Measurements from ENCODE around the gene YAF2.
"Not testable (repeated sequence)": the region's sequence is repeated elsewhere in the genome, so short reads cannot be mapped to it uniquely, and the experiment has no call there.

YAF2 gene

GRCh38 chr12:42255221-42255865, 17.3 kb upstream of the YAF2 start:
- no peak for DNase-seq (ENCODE audit: low read depth in 2 of 3, low spot score in 1 of 3)

GRCh38 chr12:42252645-42253044, 14.6 kb upstream of the YAF2 start:
- not testable (repeated sequence) for DNase-seq (ENCODE audit: low read depth in 2 of 3, low spot score in 1 of 3)

GRCh38 chr12:42249033-42249432, 11.0 kb upstream of the YAF2 start:
- not testable (repeated sequence) for DNase-seq (ENCODE audit: low read depth in 2 of 3, low spot score in 1 of 3)

GRCh38 chr12:42240131-42240750, 2.2 kb upstream of the YAF2 start:
- DNase-seq (ENCODE audit: low read depth in 2 of 3, low spot score in 1 of 3), result no peak

- no peak for DNase-seq (ENCODE audit: low read depth in 2 of 3, low spot score in 1 of 3)
Observed at GRCh38 chr12:42237853-42238239, 202 bp downstream of the YAF2 start.

GRCh38 chr12:42237052-42237852, 796 bp downstream of the YAF2 start:
- peak; percentile 44 to 62 (median 50) for DNase-seq (ENCODE audit: low read depth in 2 of 3, low spot score in 1 of 3)

GRCh38 chr12:42236017-42236416, 2.0 kb downstream of the YAF2 start:
- DNase-seq (ENCODE audit: low read depth in 2 of 3, low spot score in 1 of 3), result no peak

- DNase-seq (ENCODE audit: low read depth in 2 of 3, low spot score in 1 of 3), result no peak
Observed at GRCh38 chr12:42235426-42235825, 2.6 kb downstream of the YAF2 start.

- no peak for DNase-seq (ENCODE audit: low read depth in 2 of 3, low spot score in 1 of 3)
Observed at GRCh38 chr12:42234970-42235369, 3.1 kb downstream of the YAF2 start.

- not testable (repeated sequence) for DNase-seq (ENCODE audit: low read depth in 2 of 3, low spot score in 1 of 3)
Observed at GRCh38 chr12:42227525-42227924, 10.5 kb downstream of the YAF2 start.

- not testable (repeated sequence) for DNase-seq (ENCODE audit: low read depth in 2 of 3, low spot score in 1 of 3)
Observed at GRCh38 chr12:42224501-42224900, 13.5 kb downstream of the YAF2 start.

- no peak for DNase-seq (ENCODE audit: low read depth in 2 of 3, low spot score in 1 of 3)
Observed at GRCh38 chr12:42222724-42223123, 15.3 kb downstream of the YAF2 start.

- no peak for DNase-seq (ENCODE audit: low read depth in 2 of 3, low spot score in 1 of 3)
Observed at GRCh38 chr12:42221726-42222125, 16.3 kb downstream of the YAF2 start.

GRCh38 chr12:42217656-42218055, 20.4 kb downstream of the YAF2 start:
- no peak for DNase-seq (ENCODE audit: low read depth in 2 of 3, low spot score in 1 of 3)

- DNase-seq (ENCODE audit: low read depth in 2 of 3, low spot score in 1 of 3), result no peak
Observed at GRCh38 chr12:42216737-42217136, 21.3 kb downstream of the YAF2 start.

GRCh38 chr12:42215759-42216158, 22.3 kb downstream of the YAF2 start:
- DNase-seq (ENCODE audit: low read depth in 2 of 3, low spot score in 1 of 3), result not testable (repeated sequence)

- DNase-seq (ENCODE audit: low read depth in 2 of 3, low spot score in 1 of 3), result no peak
Observed at GRCh38 chr12:42213954-42214426, 24.1 kb downstream of the YAF2 start.

- DNase-seq (ENCODE audit: low read depth in 2 of 3, low spot score in 1 of 3), result no peak
Observed at GRCh38 chr12:42213023-42213422, 25.0 kb downstream of the YAF2 start.

- no peak for DNase-seq (ENCODE audit: low read depth in 2 of 3, low spot score in 1 of 3)
Observed at GRCh38 chr12:42208574-42208973, 29.5 kb downstream of the YAF2 start.

- no peak for DNase-seq (ENCODE audit: low read depth in 2 of 3, low spot score in 1 of 3)
Observed at GRCh38 chr12:42204819-42205218, 33.2 kb downstream of the YAF2 start.

GRCh38 chr12:42204362-42204761, 33.7 kb downstream of the YAF2 start:
- no peak for DNase-seq (ENCODE audit: low read depth in 2 of 3, low spot score in 1 of 3)

GRCh38 chr12:42201063-42201462, 37.0 kb downstream of the YAF2 start:
- no peak for DNase-seq (ENCODE audit: low read depth in 2 of 3, low spot score in 1 of 3)
